GM18508 (cell line): ENCODE data around the gene WDR33.
"Not testable (repeated sequence)": the region's sequence is repeated elsewhere in the genome, so short reads cannot be mapped to it uniquely, and the experiment has no call there.

Experiments
- ATAC-seq: cut with Tn5 transposase; IDR thresholded peaks from one replicate; pipeline ENCODE4 v1.9.1; 2021; ENCODE audit warnings: moderate number of reproducible peaks; ENCODE audit not compliant: insufficient read depth, unreplicated experiment

Gene WDR33

GRCh38 chr2:127810619-127811396 lies at the start of gene WDR33:
Gene WDR33, minus strand, starts transcription at chr2:127811171. Its CDS starts 40,190 bp downstream, at chr2:127770981.
- ATAC-seq, result peak; percentile 85

DNA sequence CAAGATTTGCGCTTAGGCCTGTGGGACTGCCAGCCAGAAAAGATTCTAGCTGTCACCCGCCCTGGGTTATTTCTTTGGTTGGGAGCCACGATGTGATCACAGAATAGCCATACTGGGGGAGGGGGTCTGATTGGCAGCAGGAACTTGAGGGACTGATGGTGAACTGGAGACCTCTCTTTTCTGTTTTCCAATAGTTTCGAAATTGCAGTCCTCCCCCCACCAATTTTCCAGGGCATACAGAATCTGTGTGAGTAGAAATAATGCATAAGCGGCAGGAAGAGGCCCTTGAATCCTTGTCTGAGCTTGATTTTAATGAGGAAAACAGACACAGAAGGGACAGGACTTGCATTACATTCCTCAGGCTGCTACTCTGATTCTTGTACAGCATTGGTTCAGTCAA lies 49.2 kb upstream of the WDR33 start:
- no peak for ATAC-seq

- no peak for ATAC-seq
These were observed 48.7 kb upstream of the WDR33 start for GRCh38 chr2:127859712-127860085.

- ATAC-seq, result no peak
These were observed 46.4 kb upstream of the WDR33 start for GRCh38 chr2:127857265-127857808.

DNA sequence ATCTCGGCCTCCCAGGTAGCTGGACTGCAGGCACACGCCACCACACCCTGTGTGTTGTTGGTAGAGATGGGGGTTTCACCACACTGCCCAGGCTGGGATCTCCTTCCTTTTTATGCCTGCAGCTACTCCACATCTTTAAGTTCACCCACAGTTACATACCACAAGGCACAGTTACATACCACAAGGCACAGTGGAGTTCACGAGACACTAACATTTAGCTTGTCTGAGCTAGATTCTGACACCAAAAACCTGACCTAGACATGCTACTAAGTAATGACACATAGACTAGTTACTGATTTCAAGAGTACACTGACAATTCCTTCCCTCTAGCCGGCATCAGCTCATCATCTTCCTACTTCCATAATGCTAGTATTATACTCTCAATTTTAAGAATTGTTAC lies 42.7 kb upstream of the WDR33 start:
- no peak for ATAC-seq

- ATAC-seq, result no peak
These were observed 41.4 kb upstream of the WDR33 start for GRCh38 chr2:127852388-127852787.

GRCh38 chr2:127847931-127848330 lies 37.0 kb upstream of the WDR33 start:
- no peak for ATAC-seq

DNA sequence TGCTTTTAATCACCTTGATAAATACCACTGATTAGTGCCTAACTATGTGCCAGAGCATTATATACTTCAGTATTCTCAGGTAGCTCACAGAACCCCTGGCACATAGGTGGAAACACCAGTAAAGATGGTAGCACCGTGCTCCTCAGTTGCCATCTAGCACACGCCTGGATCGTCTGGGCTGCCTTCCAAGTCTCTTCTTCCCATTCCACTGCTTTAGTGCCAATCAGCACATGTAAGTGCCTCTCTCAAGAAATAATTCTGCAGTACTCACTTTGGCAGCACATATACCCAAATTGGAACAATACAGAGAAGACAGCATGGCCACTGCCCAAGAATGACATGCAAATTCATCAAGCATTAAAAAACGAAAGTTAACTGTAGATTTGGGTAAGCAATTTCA lies 34.0 kb upstream of the WDR33 start:
- ATAC-seq, result no peak

DNA sequence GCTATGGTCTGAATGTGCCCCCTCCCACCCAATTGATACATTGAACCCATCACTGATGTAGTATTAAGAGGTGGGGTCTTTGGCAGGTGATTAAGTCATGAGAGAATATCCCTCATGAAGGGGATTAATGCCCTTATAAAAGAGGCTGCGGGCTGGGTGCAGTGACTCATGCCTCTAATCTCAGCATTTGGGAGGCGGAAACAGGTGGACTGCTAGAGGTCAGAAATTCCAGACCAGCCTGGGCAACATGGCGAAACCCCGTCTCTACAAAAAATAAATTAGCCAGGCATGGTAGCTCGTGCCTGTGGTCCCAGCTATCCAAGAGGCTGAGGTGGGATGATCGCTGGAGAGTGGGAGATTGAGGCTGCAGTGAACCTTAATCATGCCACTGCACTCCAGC lies 32.7 kb upstream of the WDR33 start:
- no peak for ATAC-seq

DNA sequence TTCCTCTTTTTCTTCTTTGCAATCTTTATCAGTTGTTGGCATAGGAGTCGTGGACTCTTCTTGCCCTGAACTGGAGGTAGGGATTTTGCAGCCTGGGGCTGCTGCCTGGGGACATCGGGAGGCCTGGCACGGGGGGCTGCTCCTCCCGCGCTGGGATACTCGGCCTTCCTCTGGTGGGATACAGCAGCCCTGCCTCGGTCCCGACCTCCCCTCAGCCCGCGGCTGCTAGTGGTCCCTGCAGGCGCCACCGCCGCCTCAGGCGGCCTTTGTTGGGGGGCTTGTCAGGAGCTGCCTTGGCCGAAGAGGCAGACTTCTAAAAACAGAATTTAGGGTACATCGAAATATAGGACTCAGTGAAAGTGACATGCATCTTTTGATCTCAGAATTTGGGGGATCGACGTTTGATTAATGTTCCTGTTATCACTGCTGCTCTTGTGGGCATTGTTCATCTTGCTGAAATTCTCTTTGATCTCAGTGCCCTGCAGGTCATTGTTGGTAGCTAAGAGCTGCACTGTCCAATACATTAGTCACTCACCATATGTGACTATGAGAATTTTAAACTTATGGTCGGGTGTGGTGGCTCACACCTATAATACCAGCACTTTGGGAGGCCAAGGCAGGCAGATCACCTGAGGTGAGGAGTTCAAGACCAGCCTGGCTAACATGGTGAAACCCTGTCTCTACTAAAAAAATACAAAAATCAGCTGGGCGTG lies 30.7 kb upstream of the WDR33 start:
- ATAC-seq, result no peak

DNA sequence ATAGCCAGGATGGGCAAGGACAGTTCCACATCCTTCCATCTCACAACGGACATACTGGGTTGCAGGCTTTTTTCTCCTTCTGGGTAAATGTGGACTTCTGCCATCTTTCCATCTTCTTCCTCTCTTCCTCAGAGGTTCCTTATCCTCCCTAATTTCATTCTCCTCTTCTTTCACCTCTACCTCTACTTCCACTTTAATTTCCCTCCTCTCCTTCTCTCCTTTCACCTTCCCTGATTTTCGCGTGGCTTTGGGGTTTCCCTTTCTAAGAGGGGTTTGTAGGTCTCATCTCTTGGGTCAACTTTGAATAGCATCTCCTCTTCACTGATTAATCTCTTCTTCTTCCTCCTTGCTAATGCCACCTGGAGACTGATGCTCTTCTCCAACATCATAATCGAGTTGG lies 29.9 kb upstream of the WDR33 start:
- ATAC-seq, result no peak

- ATAC-seq, result no peak
These were observed 24.0 kb upstream of the WDR33 start for GRCh38 chr2:127834951-127835350.

GRCh38 chr2:127829845-127830246 lies 18.9 kb upstream of the WDR33 start:
- ATAC-seq, result peak; percentile 95

GRCh38 chr2:127826708-127827107 lies 15.7 kb upstream of the WDR33 start:
- not testable (repeated sequence) for ATAC-seq

DNA sequence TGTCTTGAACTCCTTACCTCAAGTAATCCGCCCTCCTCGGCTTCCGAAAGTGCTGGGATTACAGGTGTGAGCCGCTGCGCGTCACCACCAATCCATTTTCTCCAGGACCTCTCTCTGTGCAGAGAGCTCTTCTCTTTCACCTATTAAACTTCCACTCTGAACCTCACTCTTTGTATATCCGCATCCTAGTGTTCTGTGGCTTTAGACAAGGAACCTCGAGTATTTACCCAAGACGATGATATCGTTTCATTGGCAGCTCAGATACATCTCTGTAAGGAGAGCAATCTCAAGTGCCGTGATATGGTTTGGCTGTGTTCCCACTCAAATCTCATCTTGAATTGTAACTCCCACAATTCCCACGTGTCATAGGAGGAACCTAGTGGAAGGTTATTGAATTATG lies 15.1 kb upstream of the WDR33 start:
- no peak for ATAC-seq

DNA sequence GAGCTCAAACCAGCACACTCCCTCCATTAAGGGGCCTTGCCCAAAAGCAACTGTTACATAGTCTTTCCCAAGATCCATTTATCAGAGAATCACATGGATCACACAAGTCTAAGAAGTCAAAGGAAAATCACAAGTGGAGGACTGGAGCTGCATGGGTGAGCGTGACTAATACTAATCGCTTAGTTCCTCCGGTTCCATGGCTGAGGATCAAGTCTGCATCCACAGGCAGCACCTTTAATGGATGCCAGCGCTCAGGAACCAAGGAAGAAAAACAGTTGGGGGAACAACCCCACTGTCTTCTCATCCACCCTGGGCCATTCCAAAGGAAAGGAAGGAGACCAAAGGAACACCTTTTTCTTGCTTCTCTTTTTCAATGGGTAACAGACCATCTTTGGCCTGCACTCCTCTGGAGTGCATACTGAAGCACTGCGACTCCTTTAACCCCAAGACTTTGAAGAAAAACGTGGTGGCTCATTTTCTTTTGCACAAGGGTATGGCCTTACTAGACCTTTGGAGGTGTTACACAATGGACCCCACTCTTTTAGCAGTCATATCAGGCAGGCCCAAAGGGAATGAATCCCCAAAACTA lies 9.2 kb upstream of the WDR33 start:
- ATAC-seq, result no peak

DNA sequence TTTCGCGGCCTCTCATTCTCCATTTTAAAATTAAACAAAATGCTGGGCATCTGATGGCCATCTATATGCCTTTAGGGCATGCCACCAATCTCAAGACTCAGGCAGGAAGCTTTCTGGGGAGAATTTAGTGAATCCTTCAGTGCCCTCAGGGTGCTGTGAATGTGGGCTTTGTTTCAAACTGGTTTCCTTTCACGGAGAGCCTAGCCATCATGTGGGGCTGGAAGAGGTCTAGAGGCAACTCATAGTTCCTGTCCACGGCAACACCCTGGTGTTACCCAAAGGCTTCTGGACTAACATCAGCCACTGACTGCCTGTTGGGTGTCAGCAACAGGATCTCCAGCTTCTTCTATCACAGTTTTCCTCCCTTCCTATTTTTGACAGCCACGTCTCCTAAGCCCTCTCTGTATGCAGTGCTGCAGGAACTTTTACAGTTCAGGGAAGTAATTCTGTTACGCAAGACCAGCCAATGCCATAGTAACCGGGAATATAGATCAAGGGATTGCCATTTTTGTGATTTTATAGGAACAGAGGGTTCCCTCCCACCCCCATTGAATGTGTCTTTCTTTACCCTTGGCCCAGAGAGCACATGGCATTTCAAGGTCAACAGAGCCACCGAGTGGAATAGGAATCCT lies 7.9 kb upstream of the WDR33 start:
- ATAC-seq, result no peak

GRCh38 chr2:127818241-127818640 lies 7.3 kb upstream of the WDR33 start:
- ATAC-seq, result no peak

DNA sequence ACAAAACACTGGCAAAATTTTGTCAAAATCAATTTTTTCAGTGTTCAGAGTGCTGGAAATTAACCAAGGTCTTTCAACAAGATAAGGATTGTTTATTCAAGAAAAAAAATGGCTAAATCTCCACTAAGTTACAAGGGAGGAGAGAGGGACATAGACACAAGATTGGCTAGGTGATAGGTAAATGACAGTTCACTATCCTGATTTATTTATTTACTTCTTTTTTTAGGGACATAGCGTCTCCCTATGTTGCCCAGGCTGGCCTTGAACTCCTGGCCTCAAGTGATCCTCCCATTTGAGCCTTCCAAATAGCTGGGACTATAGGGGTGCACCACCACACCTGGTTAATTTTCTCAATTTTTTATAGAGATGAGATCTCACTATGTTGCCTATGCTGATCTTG lies 3.7 kb upstream of the WDR33 start:
- ATAC-seq, result no peak

DNA sequence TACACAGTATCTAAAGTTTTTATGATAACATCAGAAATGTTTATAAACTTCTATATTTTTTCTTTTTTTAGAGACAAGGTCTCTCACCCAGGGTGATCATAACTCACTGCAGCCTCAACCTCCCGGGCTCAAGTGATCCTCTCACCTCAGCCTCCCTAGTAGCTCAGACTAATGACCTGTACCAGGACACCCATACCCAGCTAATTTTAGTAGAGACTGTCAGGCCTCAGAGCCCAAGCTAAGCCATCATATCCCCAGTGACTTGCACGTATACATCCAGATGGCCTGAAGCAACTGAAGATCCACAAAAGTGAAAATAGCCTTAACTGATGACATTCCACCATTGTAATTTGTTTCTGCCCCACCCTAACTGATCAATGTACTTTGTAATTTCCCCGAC lies 1.5 kb upstream of the WDR33 start:
- not testable (repeated sequence) for ATAC-seq
